ENCODE measurements around the gene MVB12B.

The MVB12B gene

GRCh38 chr9:126373241-126373640 is 46.6 kb downstream of the MVB12B start:
- no peak for DNase-seq (ENCODE audit: extremely low read depth, low read depth)
- no peak overlapping the region for H3K4me3 ChIP-seq (replicated peaks; ENCODE audit: low read depth, low read length)
- TF ChIP-seq CTCF (IDR thresholded peaks at IDR 0.05; ENCODE audit: low read depth, low read length, missing control alignments), result no peak

GRCh38 chr9:126374366-126374781 is 47.7 kb downstream of the MVB12B start:
- no peak for DNase-seq (ENCODE audit: extremely low read depth, low read depth)
- no peak overlapping the region for H3K4me3 ChIP-seq (replicated peaks; ENCODE audit: low read depth, low read length)
- no peak for TF ChIP-seq CTCF (IDR thresholded peaks at IDR 0.05; ENCODE audit: low read depth, low read length, missing control alignments)

GRCh38 chr9:126375386-126375785 is 48.8 kb downstream of the MVB12B start:
- no peak overlapping the region for H3K4me3 ChIP-seq (replicated peaks; ENCODE audit: low read depth, low read length)
- no peak for DNase-seq (ENCODE audit: extremely low read depth, low read depth)
- TF ChIP-seq CTCF (IDR thresholded peaks at IDR 0.05; ENCODE audit: low read depth, low read length, missing control alignments), result no peak

- TF ChIP-seq CTCF (IDR thresholded peaks at IDR 0.05; ENCODE audit: low read depth, low read length, missing control alignments), result no peak
- no peak overlapping the region for H3K4me3 ChIP-seq (replicated peaks; ENCODE audit: low read depth, low read length)
- DNase-seq (ENCODE audit: extremely low read depth, low read depth), result no peak
Observed at GRCh38 chr9:126376311-126377175, 49.9 kb downstream of the MVB12B start.

- TF ChIP-seq CTCF (IDR thresholded peaks at IDR 0.05; ENCODE audit: low read depth, low read length, missing control alignments), result no peak
- DNase-seq (ENCODE audit: extremely low read depth, low read depth), result no peak
- H3K4me3 ChIP-seq (replicated peaks; ENCODE audit: low read depth, low read length), result no peak overlapping the region
Observed at GRCh38 chr9:126377176-126377509, 50.5 kb downstream of the MVB12B start.

GRCh38 chr9:126377536-126377935 is 50.9 kb downstream of the MVB12B start:
- no peak for TF ChIP-seq CTCF (IDR thresholded peaks at IDR 0.05; ENCODE audit: low read depth, low read length, missing control alignments)
- H3K4me3 ChIP-seq (replicated peaks; ENCODE audit: low read depth, low read length), result no peak overlapping the region
- no peak for DNase-seq (ENCODE audit: extremely low read depth, low read depth)

GRCh38 chr9:126378761-126379160 is 52.1 kb downstream of the MVB12B start:
- no peak overlapping the region for H3K4me3 ChIP-seq (replicated peaks; ENCODE audit: low read depth, low read length)
- no peak for DNase-seq (ENCODE audit: extremely low read depth, low read depth)
- no peak for TF ChIP-seq CTCF (IDR thresholded peaks at IDR 0.05; ENCODE audit: low read depth, low read length, missing control alignments)

Data from HFF-Myc (cell line).